Measurements from ENCODE around the gene NDOR1. TPM values are rescaled to one million over a fixed set of nuclear protein-coding genes. Genes with fewer than 3 reads are reported as not detected.

The NDOR1 gene
- total RNA-seq, 1 donor from 2014 or later, result 27.0 TPM

DNA sequence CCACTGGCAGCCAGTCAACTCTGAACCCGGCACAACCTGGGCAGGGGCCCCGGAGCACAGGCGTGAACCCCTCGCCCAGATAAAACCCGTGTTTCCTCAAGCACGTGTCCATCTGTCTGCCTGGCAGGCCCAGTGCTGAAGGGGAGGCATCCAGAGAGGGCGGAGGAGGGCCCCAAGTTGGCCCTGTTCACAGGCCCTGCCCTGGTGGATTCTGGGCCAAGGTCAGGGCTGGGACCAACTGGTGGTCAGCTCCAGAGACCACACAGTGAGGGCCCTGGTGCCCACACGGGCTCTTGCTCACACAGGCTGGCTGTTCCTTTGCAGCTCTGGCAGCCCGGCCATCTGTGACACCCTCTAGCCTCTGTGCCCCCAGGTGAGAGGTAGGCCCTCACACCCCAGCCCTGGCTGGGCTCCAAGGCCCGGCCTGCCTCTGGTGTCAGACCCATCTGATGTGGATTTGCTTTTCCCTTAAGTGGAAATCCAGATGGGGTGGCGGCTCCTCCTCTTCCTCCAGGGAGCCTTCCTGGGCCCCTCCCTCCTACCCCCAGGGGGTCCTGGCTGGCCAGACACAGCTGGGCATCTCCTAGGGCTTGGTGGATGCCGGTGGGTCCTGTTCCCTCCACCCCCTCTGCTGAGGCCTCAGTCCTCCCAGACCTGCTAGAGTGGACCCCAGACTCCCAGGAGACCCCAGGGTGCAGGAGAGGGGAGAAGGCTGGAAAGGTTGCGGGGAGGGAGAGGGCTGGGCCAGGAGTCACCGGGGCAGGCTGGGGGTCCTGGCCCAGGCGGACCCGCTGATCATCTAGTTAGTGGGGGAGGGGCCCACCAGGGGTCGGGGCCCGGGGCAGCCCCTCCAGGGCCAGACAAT is 45.1 kb downstream of the NDOR1 start:
- DNase-seq (ENCODE audit: low spot score in 2 of 2), result no peak
- no peaks in the 10 kb centered on the region for H3K9me3 ChIP-seq
- intact Hi-C loops (cut with DNase I), result no loop called here
- H3K27ac ChIP-seq, result no peak overlapping the region
- no peaks in the 10 kb centered on the region for H3K27me3 ChIP-seq
- H3K4me1 ChIP-seq, result peaks cover 3 to 7% of the 10 kb centered on the region in 2 donors
- H3K4me3 ChIP-seq, result no peak overlapping the region
- no peaks in the 10 kb centered on the region for H3K36me3 ChIP-seq
- TF ChIP-seq, protein P1, sequence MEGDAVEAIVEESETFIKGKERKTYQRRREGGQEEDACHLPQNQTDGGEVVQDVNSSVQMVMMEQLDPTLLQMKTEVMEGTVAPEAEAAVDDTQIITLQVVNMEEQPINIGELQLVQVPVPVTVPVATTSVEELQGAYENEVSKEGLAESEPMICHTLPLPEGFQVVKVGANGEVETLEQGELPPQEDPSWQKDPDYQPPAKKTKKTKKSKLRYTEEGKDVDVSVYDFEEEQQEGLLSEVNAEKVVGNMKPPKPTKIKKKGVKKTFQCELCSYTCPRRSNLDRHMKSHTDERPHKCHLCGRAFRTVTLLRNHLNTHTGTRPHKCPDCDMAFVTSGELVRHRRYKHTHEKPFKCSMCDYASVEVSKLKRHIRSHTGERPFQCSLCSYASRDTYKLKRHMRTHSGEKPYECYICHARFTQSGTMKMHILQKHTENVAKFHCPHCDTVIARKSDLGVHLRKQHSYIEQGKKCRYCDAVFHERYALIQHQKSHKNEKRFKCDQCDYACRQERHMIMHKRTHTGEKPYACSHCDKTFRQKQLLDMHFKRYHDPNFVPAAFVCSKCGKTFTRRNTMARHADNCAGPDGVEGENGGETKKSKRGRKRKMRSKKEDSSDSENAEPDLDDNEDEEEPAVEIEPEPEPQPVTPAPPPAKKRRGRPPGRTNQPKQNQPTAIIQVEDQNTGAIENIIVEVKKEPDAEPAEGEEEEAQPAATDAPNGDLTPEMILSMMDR (IDR thresholded peaks at IDR 0.05), result no peak

DNA sequence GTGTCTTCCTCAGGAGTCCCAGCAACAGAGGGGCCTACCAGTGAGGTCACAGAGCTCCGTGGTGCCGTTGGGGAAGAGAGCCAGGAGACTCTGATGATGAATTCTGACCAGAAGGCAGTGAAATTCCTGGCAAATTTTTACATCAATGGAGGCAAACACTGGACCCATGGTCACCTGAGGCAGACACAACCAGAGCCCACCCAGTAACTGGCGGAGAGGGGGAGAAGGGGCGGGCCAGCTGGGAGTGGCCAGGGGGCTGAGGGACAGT is 45.6 kb downstream of the NDOR1 start, which contains the start of gene STPG3:
TSS of gene STPG3 (plus strand) at position 93 of the 268 bp plus-strand sequence. CDS start at position 94, 1 bp downstream.
- Histone ChIP-seq H3K36me3 (no peaks in the 10 kb centered on the region), H3K4me3 (no peak within 1 kb of the TSS), H3K27me3 (no peaks in the 10 kb centered on the region), H3K4me1 (peaks cover 6 to 11% of the 10 kb centered on the region in 2 donors), H3K9me3 (no peaks in the 10 kb centered on the region), H3K27ac (no peak within 1 kb of the TSS)
- intact Hi-C loops (cut with DNase I), result no loop called here
- DNase-seq (ENCODE audit: low spot score in 2 of 2), result no peak
- TF ChIP-seq, protein P1 (IDR thresholded peaks at IDR 0.05), result no peak

DNA sequence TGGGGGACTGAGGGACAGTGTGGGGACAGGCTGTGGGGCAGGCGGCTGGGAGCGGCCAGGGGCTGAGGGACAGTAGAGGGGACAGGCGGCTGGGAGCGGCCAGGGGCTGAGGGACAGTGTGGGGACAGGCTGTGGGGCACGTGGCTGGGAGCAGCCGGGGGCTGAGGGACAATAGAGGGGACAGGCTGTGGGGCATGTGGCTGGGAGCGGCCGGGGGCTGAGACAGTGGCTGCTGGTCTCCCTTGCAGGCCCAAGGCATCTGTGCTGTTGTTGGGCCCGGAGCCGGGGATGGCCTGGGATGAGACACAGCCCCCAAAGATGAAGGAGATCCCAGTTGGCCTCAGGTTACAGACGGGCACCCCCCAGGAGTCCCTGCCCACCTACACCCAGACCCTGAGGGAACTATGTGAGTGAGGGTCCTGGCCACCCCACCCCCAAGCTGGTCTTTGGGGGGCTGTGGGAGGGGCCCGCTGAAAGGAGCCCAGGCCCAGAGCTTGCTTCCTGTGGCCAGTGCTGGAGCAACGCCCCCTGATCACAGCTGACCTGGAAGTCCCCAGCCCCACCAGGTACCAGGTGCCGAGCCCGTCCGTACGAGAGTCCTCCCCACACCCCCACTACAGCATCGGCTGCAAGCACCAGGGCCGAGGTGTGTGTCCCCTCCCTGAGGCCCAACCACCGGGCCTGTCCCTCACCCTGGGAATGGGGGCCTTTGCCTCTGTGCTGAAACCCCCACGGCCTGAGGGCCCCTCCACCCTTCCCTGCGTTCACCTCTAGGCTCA is 46.2 kb downstream of the NDOR1 start:
- intact Hi-C loops (cut with DNase I), result no loop called here
- TF ChIP-seq, protein P1 (IDR thresholded peaks at IDR 0.05), result no peak
- H3K27ac ChIP-seq, result no peak overlapping the region
- no peak overlapping the region for H3K4me3 ChIP-seq
- H3K36me3 ChIP-seq, result peaks cover 0 to 3% of the 10 kb centered on the region in 2 donors
- no peaks in the 10 kb centered on the region for H3K27me3 ChIP-seq
- no peak for DNase-seq (ENCODE audit: low spot score in 2 of 2)
- H3K9me3 ChIP-seq, result no peaks in the 10 kb centered on the region
- peaks cover 10 to 17% of the 10 kb centered on the region in 2 donors for H3K4me1 ChIP-seq

DNA sequence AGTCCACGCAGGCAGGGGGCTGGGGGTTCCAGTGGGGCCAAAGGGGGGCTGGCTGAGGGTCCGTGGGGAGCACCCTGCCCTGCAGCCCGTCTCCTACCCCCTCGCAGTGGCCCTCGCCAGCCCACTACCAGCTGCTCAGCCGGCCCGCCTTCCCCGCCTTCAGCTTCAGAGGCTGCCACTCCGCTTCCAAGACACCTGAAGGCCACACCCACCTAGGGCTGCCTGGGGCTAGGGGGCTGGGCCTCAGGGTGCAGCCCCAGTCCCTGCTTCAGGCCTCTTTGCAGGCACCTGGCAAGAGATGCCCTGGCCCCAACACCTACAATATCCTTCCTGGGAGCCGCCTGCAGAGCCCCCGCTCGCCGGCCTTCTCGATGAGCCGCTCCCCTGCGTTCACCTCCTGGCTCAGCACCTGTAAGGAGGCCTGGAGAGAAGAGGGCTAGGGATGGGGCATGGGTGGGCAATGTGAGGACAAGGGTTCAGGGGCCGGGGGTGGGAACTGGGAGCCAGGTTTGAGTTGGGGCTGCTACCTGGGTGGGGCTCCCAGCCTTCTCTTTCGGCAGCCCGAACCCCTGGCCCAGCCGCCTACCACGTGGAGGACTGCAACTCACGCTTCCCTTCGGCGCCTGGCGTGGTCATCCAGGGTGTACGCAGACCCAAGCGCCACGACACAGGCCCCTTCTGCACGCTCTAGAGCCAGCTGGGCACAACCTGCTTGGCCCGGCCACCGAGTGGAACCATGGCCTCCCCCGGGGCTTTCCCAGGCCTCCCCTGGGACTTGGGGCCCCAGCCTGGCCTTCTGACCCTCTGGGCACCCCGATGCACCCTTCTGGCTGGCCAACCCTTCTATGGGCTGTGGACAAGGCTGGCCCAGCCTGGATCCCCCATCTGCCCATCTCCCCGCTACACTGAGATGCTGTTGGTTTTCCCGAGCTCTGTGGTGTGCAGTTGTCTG is 47.3 kb downstream of the NDOR1 start:
- no peaks in the 10 kb centered on the region for H3K9me3 ChIP-seq
- no peak overlapping the region for H3K4me3 ChIP-seq
- H3K27ac ChIP-seq, result no peak overlapping the region
- no peak for DNase-seq (ENCODE audit: low spot score in 2 of 2)
- no peaks in the 10 kb centered on the region for H3K27me3 ChIP-seq
- intact Hi-C loops (cut with DNase I), result no loop called here
- TF ChIP-seq, protein P1 (IDR thresholded peaks at IDR 0.05), result no peak
- peaks cover 10 to 20% of the 10 kb centered on the region in 2 donors for H3K4me1 ChIP-seq
- peaks cover 0 to 7% of the 10 kb centered on the region in 2 donors for H3K36me3 ChIP-seq

All from ascending aorta (tissue), 2 donors.